Neural progenitor cell (in vitro differentiated cells): Measurements from ENCODE around the gene ZFP36L2. TPM values are rescaled to one million over a fixed set of nuclear protein-coding genes. Genes with fewer than 3 reads are reported as not detected.

Experiments
- DNase-seq: peaks from one replicate; pipeline ENCODE4 v3.0.0-alpha.2; 2016; ENCODE audit warnings: low spot score
- H2AFZ ChIP-seq: fragments of 200-600 bp; sonication (generic); replicated peaks from 2 replicates; pipeline ENCODE4 v1.6.1; 2016; ENCODE audit warnings: antibody characterized with exemption
- H3F3A ChIP-seq: fragments of 200-600 bp; sonication (generic); 2 replicates; pipeline ENCODE4 v1.6.1; 2016; ENCODE audit warnings: antibody characterized with exemption, low read depth
- H3K27ac ChIP-seq: fragments of 200-600 bp; sonication (generic); 2 replicates; pipeline ENCODE4 v1.5.1; 2016; ENCODE audit warnings: mild to moderate bottlenecking
- H3K27me3 ChIP-seq: fragments of 200-600 bp; sonication (generic); 2 replicates; pipeline ENCODE4 v1.6.1; 2016; ENCODE audit warnings: mild to moderate bottlenecking, moderate library complexity
- H3K36me3 ChIP-seq: fragments of 200-600 bp; sonication (generic); 2 replicates; pipeline ENCODE4 v1.5.1; 2016
- H3K4me1 ChIP-seq: fragments of 200-600 bp; sonication (generic); 2 replicates; pipeline ENCODE4 v1.6.1; 2016; ENCODE audit warnings: mixed run types
- H3K4me2 ChIP-seq: fragments of 200-600 bp; sonication (generic); 2 replicates; pipeline ENCODE4 v1.6.1; 2016
- H3K4me3 ChIP-seq: fragments of 200-600 bp; sonication (generic); 2 replicates; pipeline ENCODE4 v1.5.1; 2016
- H3K79me2 ChIP-seq: fragments of 200-600 bp; sonication (generic); 2 replicates; pipeline ENCODE4 v1.6.1; 2016; ENCODE audit warnings: low read depth
- H3K9ac ChIP-seq: fragments of 200-600 bp; sonication (generic); 2 replicates; pipeline ENCODE4 v1.6.1; 2016
- H3K9me3 ChIP-seq: fragments of 200-600 bp; sonication (generic); 2 replicates; pipeline ENCODE4 v1.5.1; 2016; ENCODE audit warnings: low read depth
- H4K20me1 ChIP-seq: fragments of 200-600 bp; sonication (generic); 2 replicates; pipeline ENCODE4 v1.6.1; 2016; ENCODE audit warnings: low read depth
- H3K27ac Mint-ChIP-seq: 3 replicates; pipeline ENCODE4 v1.8.0; 2021; ENCODE audit warnings: mixed read lengths
- H3K27me3 Mint-ChIP-seq: 2 replicates; pipeline ENCODE4 v1.8.0; 2022; ENCODE audit warnings: low read depth, mild to moderate bottlenecking, inconsistent platforms, moderate library complexity, mixed read lengths; ENCODE audit not compliant: insufficient read depth
- H3K36me3 Mint-ChIP-seq: 3 replicates; pipeline ENCODE4 v1.8.0; 2021; ENCODE audit warnings: mixed read lengths
- H3K4me1 Mint-ChIP-seq: 3 replicates; pipeline ENCODE4 v1.8.0; 2021; ENCODE audit warnings: mixed read lengths
- H3K4me3 Mint-ChIP-seq: 3 replicates; pipeline ENCODE4 v1.8.0; 2021; ENCODE audit warnings: mild to moderate bottlenecking, moderate library complexity, mixed read lengths
- H3K9me3 Mint-ChIP-seq: 3 replicates; pipeline ENCODE4 v1.8.0; 2020; ENCODE audit warnings: mixed read lengths
- EZH2 ChIP-seq: fragments of 200-600 bp; sonication (generic); IDR thresholded peaks from 2 replicates; pipeline ENCODE4 v1.6.1; 2017; ENCODE audit warnings: antibody characterized with exemption, mild to moderate bottlenecking, moderate library complexity
- EZH2phosphoT487 ChIP-seq: fragments of 200-600 bp; sonication (generic); IDR thresholded peaks from 2 replicates; pipeline ENCODE4 v1.6.1; 2017; ENCODE audit warnings: antibody characterized with exemption
- total RNA-seq: library from RNA; depleted of rRNA; stranded (reverse); fragments of >200 nt; gene quantifications from 2 replicates; pipeline ENCODE4 v1.2.3, GENCODE V29; 2015; ENCODE audit warnings: low replicate concordance
- TF ChIP-seq, protein P1 (sequence below): fragments of 200-600 bp; sonication (generic); IDR thresholded peaks from 2 replicates; pipeline ENCODE4 v1.5.1; 2017; ENCODE audit warnings: antibody characterized with exemption, mild to moderate bottlenecking

Gene ZFP36L2
- total RNA-seq, 1 donor from 2014 or later = 13.8 TPM

DNA sequence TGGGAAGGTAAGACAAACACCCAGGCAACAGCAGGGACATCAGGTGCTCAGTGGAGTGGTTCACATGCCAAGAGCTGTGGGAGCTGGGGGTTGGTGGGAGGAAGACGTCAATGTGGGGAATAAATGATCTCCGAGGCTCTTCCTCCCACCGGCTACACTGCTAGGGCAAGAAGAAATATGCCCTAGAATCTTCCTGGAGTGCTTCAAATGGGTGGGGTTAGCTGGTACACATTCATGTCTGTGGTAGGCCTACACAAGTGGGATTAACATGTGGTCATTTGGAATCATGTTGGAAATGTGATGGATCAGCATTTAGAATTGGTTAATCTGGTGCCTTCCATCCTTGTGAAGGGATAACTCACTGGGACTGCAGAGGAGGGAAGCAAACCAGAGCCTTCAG is 12.4 kb upstream of the ZFP36L2 start:
- Histone ChIP-seq H3K9ac (no peak overlapping the region), H3K4me2 (no peak overlapping the region)

GRCh38 chr2:43238176-43238575 is 11.8 kb upstream of the ZFP36L2 start:
- H3K4me1 ChIP-seq = no peaks in the 10 kb centered on the region
- no peak overlapping the region for H3K4me3 Mint-ChIP-seq
- H3F3A ChIP-seq = peaks cover 1% of the 10 kb centered on the region
- no peaks in the 10 kb centered on the region for H3K9me3 Mint-ChIP-seq
- H3K27me3 Mint-ChIP-seq = no peaks in the 10 kb centered on the region
- DNase-seq = no peak
- peaks cover 1% of the 10 kb centered on the region for H3K36me3 Mint-ChIP-seq
- no peaks in the 10 kb centered on the region for H3K36me3 ChIP-seq
- no peak overlapping the region for H3K27ac Mint-ChIP-seq
- no peaks in the 10 kb centered on the region for H3K79me2 ChIP-seq
- H3K9me3 ChIP-seq = no peaks in the 10 kb centered on the region
- no peak overlapping the region for H3K27ac ChIP-seq
- no peaks in the 10 kb centered on the region for H3K27me3 ChIP-seq
- no peak overlapping the region for H3K4me3 ChIP-seq
- H3K9ac ChIP-seq = no peak overlapping the region
- H4K20me1 ChIP-seq = no peaks in the 10 kb centered on the region
- TF ChIP-seq, protein P1, sequence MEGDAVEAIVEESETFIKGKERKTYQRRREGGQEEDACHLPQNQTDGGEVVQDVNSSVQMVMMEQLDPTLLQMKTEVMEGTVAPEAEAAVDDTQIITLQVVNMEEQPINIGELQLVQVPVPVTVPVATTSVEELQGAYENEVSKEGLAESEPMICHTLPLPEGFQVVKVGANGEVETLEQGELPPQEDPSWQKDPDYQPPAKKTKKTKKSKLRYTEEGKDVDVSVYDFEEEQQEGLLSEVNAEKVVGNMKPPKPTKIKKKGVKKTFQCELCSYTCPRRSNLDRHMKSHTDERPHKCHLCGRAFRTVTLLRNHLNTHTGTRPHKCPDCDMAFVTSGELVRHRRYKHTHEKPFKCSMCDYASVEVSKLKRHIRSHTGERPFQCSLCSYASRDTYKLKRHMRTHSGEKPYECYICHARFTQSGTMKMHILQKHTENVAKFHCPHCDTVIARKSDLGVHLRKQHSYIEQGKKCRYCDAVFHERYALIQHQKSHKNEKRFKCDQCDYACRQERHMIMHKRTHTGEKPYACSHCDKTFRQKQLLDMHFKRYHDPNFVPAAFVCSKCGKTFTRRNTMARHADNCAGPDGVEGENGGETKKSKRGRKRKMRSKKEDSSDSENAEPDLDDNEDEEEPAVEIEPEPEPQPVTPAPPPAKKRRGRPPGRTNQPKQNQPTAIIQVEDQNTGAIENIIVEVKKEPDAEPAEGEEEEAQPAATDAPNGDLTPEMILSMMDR = no peak
- TF ChIP-seq EZH2phosphoT487 = no peak
- no peak for TF ChIP-seq EZH2
- no peak overlapping the region for H3K4me2 ChIP-seq
- H2AFZ ChIP-seq = no peak overlapping the region
- H3K4me1 Mint-ChIP-seq = no peaks in the 10 kb centered on the region

More for the DNA sequence above, 12.4 kb upstream of the ZFP36L2 start:
- Histone ChIP-seq H3K9me3 (no peaks in the 10 kb centered on the region), H3K4me3 (no peak overlapping the region), H3K36me3 (no peaks in the 10 kb centered on the region), H3K27me3 (no peaks in the 10 kb centered on the region), H2AFZ (no peak overlapping the region), H3F3A (no peaks in the 10 kb centered on the region), H3K79me2 (no peaks in the 10 kb centered on the region), H3K27ac (no peak overlapping the region), H3K4me1 (no peaks in the 10 kb centered on the region), H4K20me1 (no peaks in the 10 kb centered on the region)
- DNase-seq = no peak
- Mint-ChIP-seq H3K4me1 (no peaks in the 10 kb centered on the region), H3K36me3 (peaks cover 1% of the 10 kb centered on the region), H3K27me3 (no peaks in the 10 kb centered on the region), H3K9me3 (no peaks in the 10 kb centered on the region), H3K4me3 (no peak overlapping the region), H3K27ac (no peak overlapping the region)
- TF ChIP-seq EZH2phosphoT487 = no peak
- TF ChIP-seq EZH2 = no peak
- TF ChIP-seq, protein P1 = no peak

DNA sequence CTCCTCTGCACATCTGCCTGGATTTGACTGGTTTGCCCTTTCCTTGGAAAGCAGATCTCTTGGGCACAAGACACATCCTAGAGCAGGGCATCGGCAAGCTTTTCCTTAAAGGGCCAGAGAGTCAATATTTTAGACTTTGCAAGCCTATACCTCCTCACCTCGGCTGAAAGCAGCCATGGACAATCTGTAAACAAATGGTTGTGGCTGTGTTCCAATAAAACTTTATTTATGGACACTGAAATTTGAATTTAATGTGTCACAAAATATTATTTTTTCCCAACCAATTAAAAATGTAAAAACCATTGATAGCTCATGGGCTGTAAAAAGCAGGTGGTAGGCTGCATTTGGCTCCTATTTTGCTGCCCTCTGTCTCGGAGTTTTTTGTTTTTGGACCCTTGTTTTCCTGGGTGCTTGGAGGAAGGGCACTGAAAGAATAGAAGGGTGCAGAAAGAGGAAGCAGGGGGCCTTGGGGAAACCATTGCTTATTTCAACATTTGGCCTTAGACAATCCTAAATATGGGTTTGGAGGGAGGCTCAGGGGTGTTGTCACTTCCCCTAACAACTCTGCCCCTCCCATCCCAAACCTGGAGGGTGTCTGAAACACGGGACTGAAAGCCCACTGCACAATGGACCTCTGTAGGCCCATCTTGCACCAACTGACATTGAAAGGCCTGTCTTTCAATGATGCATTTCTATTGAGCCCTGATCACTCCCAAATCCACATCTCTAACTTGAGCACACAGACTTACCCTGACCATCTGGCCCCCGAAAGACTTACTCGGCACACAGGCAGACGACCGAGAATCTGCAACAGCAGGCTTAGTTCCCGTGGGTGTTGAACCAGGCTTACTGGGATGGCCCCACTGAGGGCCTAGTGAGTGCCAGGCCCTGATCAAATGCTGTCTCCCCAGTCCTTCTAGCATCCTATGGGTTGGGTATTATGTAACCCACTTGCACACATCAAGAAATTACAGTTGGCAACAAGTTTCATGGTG is 7.1 kb upstream of the ZFP36L2 start:
- Histone ChIP-seq H3K4me1 (peaks cover 11% of the 10 kb centered on the region), H3K9me3 (no peaks in the 10 kb centered on the region), H3K36me3 (no peaks in the 10 kb centered on the region), H4K20me1 (no peaks in the 10 kb centered on the region), H3K27me3 (no peaks in the 10 kb centered on the region), H3K27ac (no peak overlapping the region), H3K4me3 (no peak overlapping the region), H2AFZ (no peak overlapping the region), H3K4me2 (no peak overlapping the region), H3K9ac (no peak overlapping the region), H3K79me2 (no peaks in the 10 kb centered on the region), H3F3A (peaks cover 30% of the 10 kb centered on the region)
- Mint-ChIP-seq H3K36me3 (peaks cover 3% of the 10 kb centered on the region), H3K27me3 (peaks cover 3% of the 10 kb centered on the region), H3K4me1 (peaks cover 16% of the 10 kb centered on the region), H3K27ac (peak overlapping the region; percentile 60), H3K9me3 (no peaks in the 10 kb centered on the region), H3K4me3 (peak overlapping the region; percentile 47)
- TF ChIP-seq EZH2 = no peak
- TF ChIP-seq, protein P1 = no peak
- no peak for TF ChIP-seq EZH2phosphoT487
- no peak for DNase-seq
